ENCODE measurements around the gene LSM2.

Gene LSM2

GRCh38 chr6:31758281-31758680 lies 48.5 kb downstream of the LSM2 start:
- Histone ChIP-seq H3K27me3 (ENCODE audit: control insufficient read depth in 3 of 3, insufficient read depth in 3 of 3, low read depth in 1 of 3, low read length in 3 of 3) (no peaks in the 10 kb centered on the region), H3K9ac (ENCODE audit: low read depth, low read length, poor library complexity) (no peak overlapping the region), H2BK120ac (ENCODE audit: low read depth, low read length) (no peak overlapping the region), H2AFZ (ENCODE audit: low read length) (no peak overlapping the region), H3K4ac (ENCODE audit: low read length) (no peak overlapping the region), H3K14ac (ENCODE audit: low read length) (no peak overlapping the region), H3K9me3 (replicated peaks in 1 of 2; ENCODE audit: control insufficient read depth in 2 of 2, insufficient read depth in 1 of 2, low read depth in 1 of 2, low read length in 2 of 2) (no peaks in the 10 kb centered on the region), H3K79me1 (ENCODE audit: low read depth, low read length) (no peaks in the 10 kb centered on the region), H4K91ac (ENCODE audit: low read depth, low read length, poor library complexity) (no peak overlapping the region), H2BK5ac (ENCODE audit: low read length) (no peak overlapping the region), H2BK12ac (ENCODE audit: low read length) (no peak overlapping the region), H3K18ac (ENCODE audit: low read length) (no peak overlapping the region), H3K4me1 (ENCODE audit: control insufficient read depth in 2 of 2, insufficient read depth in 1 of 2, low read depth in 1 of 2, low read length in 2 of 2) (peaks cover 6% of the 10 kb centered on the region in 2 donors), H2BK15ac (ENCODE audit: low read length) (no peak overlapping the region), H3K36me3 (replicated peaks in 1 of 2; ENCODE audit: control insufficient read depth in 2 of 2, insufficient read depth in 2 of 2, low read length in 2 of 2) (peaks cover 15 to 65% of the 10 kb centered on the region in 2 donors), H4K8ac (ENCODE audit: low read depth, low read length) (no peak overlapping the region), H3K4me2 (ENCODE audit: insufficient read depth, low read length, poor library complexity, severe bottlenecking) (no peak overlapping the region), H2AK5ac (ENCODE audit: low read depth, low read length) (no peak overlapping the region), H3K4me3 (ENCODE audit: low read length in 2 of 2) (no peak overlapping the region), H3K27ac (replicated peaks; ENCODE audit: low read length) (no peak overlapping the region), H3K23ac (ENCODE audit: low read depth, low read length, poor library complexity) (no peak overlapping the region)
- DNase-seq (ENCODE audit: low spot score), result no peak
- no CpG with 5 or more reads among the region's 2 CpGs for WGBS, 2 donors (ENCODE audit: extremely low coverage in 2 of 2, insufficient read length in 2 of 2, insufficient replicate concordance in 1 of 2)

- DNase-seq (ENCODE audit: low spot score), result no peak
- H4K8ac ChIP-seq (ENCODE audit: low read depth, low read length), result no peak overlapping the region
- no peak overlapping the region for H3K9ac ChIP-seq (ENCODE audit: low read depth, low read length, poor library complexity)
- H2BK5ac ChIP-seq (ENCODE audit: low read length), result no peak overlapping the region
- H3K27ac ChIP-seq (replicated peaks; ENCODE audit: low read length), result no peak overlapping the region
- H3K9me3 ChIP-seq (replicated peaks in 1 of 2; ENCODE audit: control insufficient read depth in 2 of 2, insufficient read depth in 1 of 2, low read depth in 1 of 2, low read length in 2 of 2), result no peaks in the 10 kb centered on the region
- H3K4me3 ChIP-seq (ENCODE audit: low read length in 2 of 2), result no peak overlapping the region
- no CpG with 5 or more reads among the region's 8 CpGs for WGBS, 2 donors (ENCODE audit: extremely low coverage in 2 of 2, insufficient read length in 2 of 2, insufficient replicate concordance in 1 of 2)
- H3K4me1 ChIP-seq (ENCODE audit: control insufficient read depth in 2 of 2, insufficient read depth in 1 of 2, low read depth in 1 of 2, low read length in 2 of 2), result no peaks in the 10 kb centered on the region
- H2AK5ac ChIP-seq (ENCODE audit: low read depth, low read length), result no peak overlapping the region
- no peak overlapping the region for H2BK120ac ChIP-seq (ENCODE audit: low read depth, low read length)
- H3K36me3 ChIP-seq (replicated peaks in 1 of 2; ENCODE audit: control insufficient read depth in 2 of 2, insufficient read depth in 2 of 2, low read length in 2 of 2), result peaks cover 1 to 44% of the 10 kb centered on the region in 2 donors
- no peaks in the 10 kb centered on the region for H3K27me3 ChIP-seq (ENCODE audit: control insufficient read depth in 3 of 3, insufficient read depth in 3 of 3, low read depth in 1 of 3, low read length in 3 of 3)
- no peak overlapping the region for H2BK15ac ChIP-seq (ENCODE audit: low read length)
- H3K4me2 ChIP-seq (ENCODE audit: insufficient read depth, low read length, poor library complexity, severe bottlenecking), result no peak overlapping the region
- H3K18ac ChIP-seq (ENCODE audit: low read length), result no peak overlapping the region
- H3K14ac ChIP-seq (ENCODE audit: low read length), result no peak overlapping the region
- H2BK12ac ChIP-seq (ENCODE audit: low read length), result no peak overlapping the region
- no peak overlapping the region for H3K23ac ChIP-seq (ENCODE audit: low read depth, low read length, poor library complexity)
- no peak overlapping the region for H4K91ac ChIP-seq (ENCODE audit: low read depth, low read length, poor library complexity)
- no peak overlapping the region for H2AFZ ChIP-seq (ENCODE audit: low read length)
- no peak overlapping the region for H3K4ac ChIP-seq (ENCODE audit: low read length)
- no peaks in the 10 kb centered on the region for H3K79me1 ChIP-seq (ENCODE audit: low read depth, low read length)
Observed at GRCh38 chr6:31752739-31753319, 53.9 kb downstream of the LSM2 start.

- H3K4me1 ChIP-seq (ENCODE audit: control insufficient read depth in 2 of 2, insufficient read depth in 1 of 2, low read depth in 1 of 2, low read length in 2 of 2), result no peaks in the 10 kb centered on the region
- H2AFZ ChIP-seq (ENCODE audit: low read length), result no peak overlapping the region
- no peak overlapping the region for H3K14ac ChIP-seq (ENCODE audit: low read length)
- no peak overlapping the region for H2BK15ac ChIP-seq (ENCODE audit: low read length)
- H3K23ac ChIP-seq (ENCODE audit: low read depth, low read length, poor library complexity), result no peak overlapping the region
- H3K27ac ChIP-seq (replicated peaks; ENCODE audit: low read length), result no peak overlapping the region
- H2AK5ac ChIP-seq (ENCODE audit: low read depth, low read length), result no peak overlapping the region
- H3K9ac ChIP-seq (ENCODE audit: low read depth, low read length, poor library complexity), result no peak overlapping the region
- H4K8ac ChIP-seq (ENCODE audit: low read depth, low read length), result no peak overlapping the region
- no peak overlapping the region for H3K4me2 ChIP-seq (ENCODE audit: insufficient read depth, low read length, poor library complexity, severe bottlenecking)
- H4K91ac ChIP-seq (ENCODE audit: low read depth, low read length, poor library complexity), result no peak overlapping the region
- no peaks in the 10 kb centered on the region for H3K27me3 ChIP-seq (ENCODE audit: control insufficient read depth in 3 of 3, insufficient read depth in 3 of 3, low read depth in 1 of 3, low read length in 3 of 3)
- H3K18ac ChIP-seq (ENCODE audit: low read length), result no peak overlapping the region
- no peaks in the 10 kb centered on the region for H3K79me1 ChIP-seq (ENCODE audit: low read depth, low read length)
- H3K4me3 ChIP-seq (ENCODE audit: low read length in 2 of 2), result no peak overlapping the region
- no peaks in the 10 kb centered on the region for H3K9me3 ChIP-seq (replicated peaks in 1 of 2; ENCODE audit: control insufficient read depth in 2 of 2, insufficient read depth in 1 of 2, low read depth in 1 of 2, low read length in 2 of 2)
- peaks cover 6 to 52% of the 10 kb centered on the region in 2 donors for H3K36me3 ChIP-seq (replicated peaks in 1 of 2; ENCODE audit: control insufficient read depth in 2 of 2, insufficient read depth in 2 of 2, low read length in 2 of 2)
- no peak overlapping the region for H3K4ac ChIP-seq (ENCODE audit: low read length)
- no peak overlapping the region for H2BK12ac ChIP-seq (ENCODE audit: low read length)
- H2BK5ac ChIP-seq (ENCODE audit: low read length), result no peak overlapping the region
- no CpG with 5 or more reads among the region's 7 CpGs for WGBS, 2 donors (ENCODE audit: extremely low coverage in 2 of 2, insufficient read length in 2 of 2, insufficient replicate concordance in 1 of 2)
- no peak for DNase-seq (ENCODE audit: low spot score)
- no peak overlapping the region for H2BK120ac ChIP-seq (ENCODE audit: low read depth, low read length)
Observed at GRCh38 chr6:31750411-31751022, 56.2 kb downstream of the LSM2 start.

- no peak for DNase-seq (ENCODE audit: low spot score)
- Histone ChIP-seq H2BK120ac (ENCODE audit: low read depth, low read length) (no peak overlapping the region), H4K91ac (ENCODE audit: low read depth, low read length, poor library complexity) (no peak overlapping the region), H3K18ac (ENCODE audit: low read length) (no peak overlapping the region), H3K23ac (ENCODE audit: low read depth, low read length, poor library complexity) (no peak overlapping the region), H3K4me2 (ENCODE audit: insufficient read depth, low read length, poor library complexity, severe bottlenecking) (no peak overlapping the region), H3K27ac (replicated peaks; ENCODE audit: low read length) (no peak overlapping the region), H3K4me1 (ENCODE audit: control insufficient read depth in 2 of 2, insufficient read depth in 1 of 2, low read depth in 1 of 2, low read length in 2 of 2) (peaks cover 0 to 3% of the 10 kb centered on the region in 2 donors), H3K14ac (ENCODE audit: low read length) (no peak overlapping the region), H3K4me3 (ENCODE audit: low read length in 2 of 2) (no peak overlapping the region), H3K27me3 (ENCODE audit: control insufficient read depth in 3 of 3, insufficient read depth in 3 of 3, low read depth in 1 of 3, low read length in 3 of 3) (no peaks in the 10 kb centered on the region), H2BK12ac (ENCODE audit: low read length) (no peak overlapping the region), H2AK5ac (ENCODE audit: low read depth, low read length) (no peak overlapping the region), H3K4ac (ENCODE audit: low read length) (no peak overlapping the region), H3K36me3 (replicated peaks in 1 of 2; ENCODE audit: control insufficient read depth in 2 of 2, insufficient read depth in 2 of 2, low read length in 2 of 2) (peaks cover 6 to 61% of the 10 kb centered on the region in 2 donors), H2AFZ (ENCODE audit: low read length) (no peak overlapping the region), H3K9ac (ENCODE audit: low read depth, low read length, poor library complexity) (no peak overlapping the region), H3K79me1 (ENCODE audit: low read depth, low read length) (no peaks in the 10 kb centered on the region), H3K9me3 (replicated peaks in 1 of 2; ENCODE audit: control insufficient read depth in 2 of 2, insufficient read depth in 1 of 2, low read depth in 1 of 2, low read length in 2 of 2) (no peaks in the 10 kb centered on the region), H4K8ac (ENCODE audit: low read depth, low read length) (no peak overlapping the region), H2BK5ac (ENCODE audit: low read length) (no peak overlapping the region), H2BK15ac (ENCODE audit: low read length) (no peak overlapping the region)
- WGBS, 2 donors (ENCODE audit: extremely low coverage in 2 of 2, insufficient read length in 2 of 2, insufficient replicate concordance in 1 of 2), result no CpG with 5 or more reads among the region's 8 CpGs
Observed at GRCh38 chr6:31749301-31750036, 57.3 kb downstream of the LSM2 start.
